GM18909 (cell line): ENCODE measurements around the gene SST.

Source experiments
- ATAC-seq: cut with Tn5 transposase; IDR thresholded peaks from one replicate; pipeline ENCODE4 v1.9.1; 2021; ENCODE audit warnings: mild to moderate bottlenecking; ENCODE audit not compliant: unreplicated experiment, poor library complexity

SST gene

DNA sequence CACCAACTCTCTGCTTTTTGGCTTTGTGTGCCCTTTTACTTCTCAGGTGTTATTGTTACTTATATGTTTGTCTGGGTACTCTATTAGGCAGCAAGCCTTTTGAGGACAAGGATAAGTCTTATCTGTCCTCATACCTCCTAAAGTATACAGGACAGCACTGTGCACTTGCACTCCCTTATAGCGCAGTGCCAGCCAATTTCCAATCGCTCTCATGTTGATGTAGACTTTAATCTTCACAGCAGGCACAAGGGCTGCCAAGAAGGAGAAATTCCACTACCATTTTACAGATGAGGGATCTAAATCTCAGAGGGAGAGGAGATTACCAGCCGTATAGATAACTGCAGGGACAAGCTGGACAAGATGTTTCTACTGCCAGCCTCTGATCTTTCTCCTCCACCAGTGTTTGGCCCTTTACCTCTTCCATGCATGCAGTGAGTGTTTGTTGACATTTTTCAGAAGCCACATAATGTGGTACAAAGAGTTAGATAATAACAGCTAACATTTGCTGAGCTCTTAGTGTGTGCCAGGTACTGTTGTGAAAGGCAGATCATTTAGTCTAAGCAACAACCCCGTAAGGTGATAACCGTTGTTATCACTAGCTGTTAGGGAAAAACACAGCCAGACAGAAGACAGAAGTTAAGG is 30.1 kb downstream of the SST start:
- ATAC-seq: no peak

DNA sequence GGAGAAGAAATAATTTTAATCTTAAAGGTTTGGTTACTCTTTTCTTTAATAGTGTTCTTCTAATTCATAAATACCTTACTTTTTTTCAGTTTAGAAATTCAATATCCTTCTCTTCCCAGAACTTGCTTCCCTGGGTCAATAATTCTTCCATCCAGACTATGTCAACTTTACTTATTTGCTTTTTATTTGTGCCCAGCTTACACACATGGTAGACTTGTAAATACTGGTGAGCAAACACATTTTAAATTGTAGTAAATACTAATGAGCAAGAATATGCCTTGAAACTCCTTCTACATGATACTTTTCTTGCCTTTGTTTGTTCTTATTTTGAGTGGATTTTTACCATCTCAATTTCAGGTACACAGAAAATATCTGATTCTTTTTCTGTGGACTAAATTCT is 33.7 kb downstream of the SST start:
- ATAC-seq: no peak

DNA sequence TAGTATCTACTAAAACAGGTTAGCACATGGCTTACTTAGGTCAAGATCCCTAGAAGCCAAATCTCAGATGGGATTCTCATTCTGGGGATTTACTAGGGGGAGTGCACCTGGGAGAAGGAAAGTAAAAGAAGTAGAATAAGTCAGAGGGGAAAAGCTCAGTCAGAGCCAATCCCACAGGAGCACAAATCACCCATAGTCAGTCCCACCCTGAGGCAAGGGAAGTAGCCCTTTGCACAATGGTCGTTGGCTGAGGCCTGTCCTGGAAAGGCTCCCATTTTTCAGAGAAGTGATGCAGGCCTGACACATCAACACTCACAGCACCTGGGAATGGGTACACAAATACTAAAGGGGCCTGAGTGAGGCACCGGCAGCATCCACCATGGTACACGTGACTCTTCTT is 39.8 kb downstream of the SST start:
- no peak for ATAC-seq

DNA sequence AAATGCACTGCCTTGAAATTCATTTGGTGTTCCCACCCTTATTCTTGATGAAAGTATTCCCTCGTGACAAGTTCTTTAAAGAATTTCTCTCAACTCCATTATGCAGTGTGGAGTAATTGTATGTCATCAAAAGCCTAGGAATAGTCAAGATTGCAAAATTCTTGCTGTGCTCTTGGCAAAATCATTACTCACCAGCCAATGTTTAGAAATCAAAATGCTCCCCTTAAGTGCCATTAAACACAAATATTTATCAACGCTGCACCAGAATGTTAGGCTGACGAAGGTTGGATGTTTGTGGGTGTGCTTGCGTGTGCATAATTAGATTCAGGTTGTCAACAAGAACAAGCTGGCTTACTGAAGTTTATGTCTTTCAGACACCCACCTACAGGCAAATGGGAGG is 40.5 kb downstream of the SST start:
- no peak for ATAC-seq

DNA sequence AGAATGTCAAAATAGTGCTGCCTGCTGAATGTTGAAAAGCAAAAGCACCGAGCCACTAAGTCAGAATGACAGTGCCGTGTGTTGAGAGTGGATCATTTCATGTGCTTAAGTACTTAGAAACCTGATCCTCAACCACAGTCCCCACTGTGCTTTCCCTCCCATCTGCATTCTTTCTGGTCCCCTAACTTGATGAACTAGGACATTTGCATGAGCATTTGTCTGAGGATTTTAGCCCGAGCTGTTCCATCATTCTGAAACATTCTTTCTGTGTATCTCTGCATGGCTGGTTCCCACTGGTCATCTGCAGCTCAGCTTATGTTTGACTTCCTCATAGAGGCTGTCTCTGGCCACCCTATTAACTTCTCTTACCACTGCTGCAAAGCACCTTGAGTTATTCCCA is 42.0 kb downstream of the SST start:
- no peak for ATAC-seq

DNA sequence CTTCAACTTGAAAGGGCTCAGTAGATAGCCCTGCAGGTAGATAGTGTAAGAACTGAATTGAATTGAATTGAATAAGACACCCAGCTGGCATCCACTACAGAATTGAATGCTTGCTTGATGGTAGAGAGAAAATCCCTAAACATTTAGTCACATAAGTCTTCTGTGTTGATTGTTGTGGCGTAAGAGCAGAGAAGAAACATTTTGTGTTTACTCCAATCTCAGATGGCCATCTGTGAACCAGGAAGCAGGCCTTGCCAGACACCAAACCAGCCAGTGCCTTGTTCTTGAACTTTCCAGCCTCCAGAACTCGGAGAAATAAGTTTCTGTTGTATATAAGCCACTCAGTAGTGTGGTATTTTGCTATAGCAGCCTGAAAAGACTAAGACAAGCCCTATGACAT is 43.6 kb downstream of the SST start:
- no peak for ATAC-seq

DNA sequence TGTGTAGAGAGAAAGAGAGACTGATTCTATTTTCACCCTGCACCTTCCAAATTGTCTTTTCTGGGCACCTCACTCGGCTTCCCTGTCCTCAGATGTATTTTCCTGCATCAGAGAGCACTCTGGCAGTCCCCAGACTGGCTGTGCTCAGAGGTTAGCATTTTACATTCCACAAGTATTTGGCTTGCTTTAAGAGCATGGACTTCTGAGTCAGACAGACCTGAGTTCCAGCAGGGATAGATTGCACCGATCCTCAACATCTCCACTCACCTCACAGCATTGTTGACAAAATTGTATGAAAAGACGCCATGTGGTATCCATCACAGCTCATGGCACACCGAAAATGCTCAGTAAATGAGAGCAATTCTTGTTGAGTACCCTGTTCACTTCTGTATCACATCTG is 45.6 kb downstream of the SST start:
- ATAC-seq: no peak

DNA sequence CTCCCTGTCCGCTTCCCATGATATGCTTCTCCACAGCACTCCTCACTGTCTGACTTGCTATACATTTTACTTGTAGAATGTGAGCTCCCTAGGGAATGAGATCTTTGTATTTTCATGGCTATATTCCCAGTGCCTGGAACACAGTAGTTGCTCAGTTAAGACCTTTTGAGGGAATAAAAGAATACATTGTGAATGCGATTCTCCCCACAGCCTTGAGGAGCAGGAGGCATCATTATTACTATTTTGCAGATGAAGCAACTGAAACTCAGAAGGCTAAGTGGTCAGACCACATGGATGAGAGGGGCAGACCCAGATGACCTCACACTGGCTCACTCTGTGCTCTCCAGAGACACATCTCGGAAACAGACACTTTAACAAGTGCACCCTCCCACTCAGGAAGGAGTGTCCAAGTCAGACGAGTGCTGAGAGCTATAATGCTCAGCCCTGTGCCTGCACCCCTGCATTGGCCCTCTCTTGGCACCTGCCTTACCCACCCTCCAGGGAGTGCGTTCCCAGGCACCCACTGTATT is 46.8 kb downstream of the SST start:
- no peak for ATAC-seq

DNA sequence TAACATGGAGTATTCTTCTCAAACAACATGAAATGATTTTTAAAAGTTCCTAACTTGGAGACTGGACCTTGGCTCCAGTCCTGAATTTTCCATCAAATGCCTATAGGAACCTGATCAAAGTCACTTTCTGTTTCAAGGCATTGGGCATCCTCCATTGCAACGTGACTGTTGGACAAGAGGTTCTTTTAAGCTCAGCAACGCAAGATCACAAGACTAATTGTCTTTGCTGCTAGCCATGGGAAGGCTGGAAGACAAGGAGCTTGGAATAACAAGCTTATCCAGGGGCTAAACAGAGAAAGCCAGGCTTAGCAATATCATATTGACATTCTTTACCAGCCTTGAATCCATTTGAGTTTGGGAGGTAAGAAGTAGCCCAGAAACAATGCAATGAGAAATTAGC is 48.3 kb downstream of the SST start:
- no peak for ATAC-seq

DNA sequence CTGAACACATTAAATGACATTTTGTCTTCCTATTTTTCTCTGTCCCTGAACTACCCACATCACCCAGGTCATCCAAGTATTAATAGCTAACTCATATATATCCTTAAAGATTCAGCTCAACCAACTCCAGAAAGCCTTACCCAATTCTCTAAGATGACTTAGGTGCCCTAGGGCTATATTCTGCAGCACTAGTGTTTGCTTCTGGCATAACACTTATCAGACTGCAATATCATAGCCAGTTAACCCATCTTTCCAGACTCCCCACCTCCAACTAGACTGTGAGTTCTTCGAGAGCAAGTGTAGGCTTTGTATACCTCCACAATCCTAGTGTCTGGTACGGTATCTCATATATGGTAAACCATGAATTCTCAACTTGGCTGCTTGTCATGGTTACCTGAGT is 50.7 kb downstream of the SST start:
- no peak for ATAC-seq
